ENCODE measurements around the gene SLC7A5. TPM values are rescaled to one million over a fixed set of nuclear protein-coding genes. Genes with fewer than 3 reads are reported as not detected.

Gene SLC7A5
- total RNA-seq, 1 donor from 2014 or later: 169 TPM

GRCh38 chr16:87809150-87809902, 60.0 kb downstream of the SLC7A5 start:
- DNase-seq (ENCODE audit: low read depth) (no peak), FAIRE-seq (no peak)
- no peak for TF ChIP-seq CTCF (IDR thresholded peaks at IDR 0.05; ENCODE audit: insufficient read depth, low read length, severe bottlenecking)
- no peaks in the 10 kb centered on the region for H3K36me3 ChIP-seq (ENCODE audit: control insufficient read depth, insufficient read depth, low read length)
- no peaks in the 10 kb centered on the region for H3K27me3 ChIP-seq (ENCODE audit: control insufficient read depth, insufficient read depth, low read length)
- H3K4me3 ChIP-seq (ENCODE audit: low read depth, low read length): no peak overlapping the region

GRCh38 chr16:87808108-87808507, 61.2 kb downstream of the SLC7A5 start:
- Histone ChIP-seq H3K4me3 (ENCODE audit: low read depth, low read length) (no peak overlapping the region), H3K36me3 (ENCODE audit: control insufficient read depth, insufficient read depth, low read length) (no peaks in the 10 kb centered on the region), H3K27me3 (ENCODE audit: control insufficient read depth, insufficient read depth, low read length) (no peaks in the 10 kb centered on the region)
- DNase-seq (ENCODE audit: low read depth) (no peak), FAIRE-seq (no peak)
- TF ChIP-seq CTCF (IDR thresholded peaks at IDR 0.05; ENCODE audit: insufficient read depth, low read length, severe bottlenecking): no peak

- peak; percentile 25 for TF ChIP-seq CTCF (IDR thresholded peaks at IDR 0.05; ENCODE audit: insufficient read depth, low read length, severe bottlenecking)
- Histone ChIP-seq H3K4me3 (ENCODE audit: low read depth, low read length) (peak overlapping the region; percentile 23), H3K36me3 (ENCODE audit: control insufficient read depth, insufficient read depth, low read length) (no peaks in the 10 kb centered on the region), H3K27me3 (ENCODE audit: control insufficient read depth, insufficient read depth, low read length) (no peaks in the 10 kb centered on the region)
- FAIRE-seq (peak; percentile 73), DNase-seq (ENCODE audit: low read depth) (peak; percentile 98)
Measured at GRCh38 chr16:87806641-87807546, 62.4 kb downstream of the SLC7A5 start.

DNA sequence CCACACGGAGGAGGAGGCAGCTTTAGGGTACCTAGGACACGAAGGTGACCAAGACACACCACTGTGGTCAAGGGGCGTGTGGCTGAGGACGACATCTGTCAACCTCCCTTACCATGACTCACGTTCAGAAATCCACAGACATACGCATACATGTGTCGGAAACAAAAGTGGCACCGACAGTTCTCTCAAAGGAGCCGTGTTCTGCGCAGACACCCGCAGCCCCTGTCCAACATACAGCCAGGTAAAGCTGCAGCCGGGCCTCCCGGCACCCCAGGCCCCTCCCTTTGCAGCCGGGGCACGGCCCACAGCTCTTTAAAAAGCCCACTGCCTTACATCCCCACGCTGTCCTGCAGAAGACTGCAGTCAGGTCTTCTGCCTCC, 63.1 kb downstream of the SLC7A5 start:
- H3K4me3 ChIP-seq (ENCODE audit: low read depth, low read length): peak overlapping the region; percentile 23
- FAIRE-seq: peak; percentile 28
- DNase-seq (ENCODE audit: low read depth): peak; percentile 59

DNA sequence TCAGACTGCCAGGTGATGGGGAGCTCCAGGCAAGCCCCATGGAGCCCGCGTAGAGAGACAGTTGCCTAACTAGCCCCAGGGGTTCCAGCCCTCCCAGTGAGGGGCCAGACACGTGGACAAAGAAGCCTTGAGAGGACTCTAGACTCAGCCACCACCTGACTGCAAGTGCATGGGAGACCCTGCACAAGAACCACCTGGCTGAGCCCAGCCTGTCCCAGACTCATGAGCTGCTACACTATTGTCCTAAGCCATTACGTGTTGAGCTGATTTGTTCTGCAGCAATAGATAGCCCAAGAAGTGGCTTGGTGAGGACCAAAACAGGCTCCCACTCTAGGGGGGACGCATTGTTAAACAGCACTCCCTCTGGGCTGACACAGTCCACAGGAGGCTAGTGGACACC, 65.9 kb downstream of the SLC7A5 start:
- FAIRE-seq: peak; percentile 40
- Histone ChIP-seq H3K36me3 (ENCODE audit: control insufficient read depth, insufficient read depth, low read length) (no peaks in the 10 kb centered on the region), H3K4me3 (ENCODE audit: low read depth, low read length) (no peak overlapping the region), H3K27me3 (ENCODE audit: control insufficient read depth, insufficient read depth, low read length) (no peaks in the 10 kb centered on the region)
- no peak for TF ChIP-seq CTCF (IDR thresholded peaks at IDR 0.05; ENCODE audit: insufficient read depth, low read length, severe bottlenecking)
- DNase-seq (ENCODE audit: low read depth): no peak

More for the DNA sequence above, 63.1 kb downstream of the SLC7A5 start:
- Histone ChIP-seq H3K27me3 (ENCODE audit: control insufficient read depth, insufficient read depth, low read length) (no peaks in the 10 kb centered on the region), H3K36me3 (ENCODE audit: control insufficient read depth, insufficient read depth, low read length) (no peaks in the 10 kb centered on the region)
- no peak for TF ChIP-seq CTCF (IDR thresholded peaks at IDR 0.05; ENCODE audit: insufficient read depth, low read length, severe bottlenecking)

All from bronchial epithelial cell (primary cell).